Islet of Langerhans (tissue), 1 donor: ENCODE results near the gene WSB1.
A peak's percentile ranks its signal among the peaks of the same experiment; 100 is the strongest.
"Not testable (repeated sequence)": the region's sequence is repeated elsewhere in the genome, so short reads cannot be mapped to it uniquely, and the experiment has no call there.

Experiments used
- FAIRE-seq: peaks from one replicate; lab custom pipeline; 2011; peaks lifted over from hg19 to GRCh38; lab: Jason Lieb, UNC

Gene WSB1, protein sequence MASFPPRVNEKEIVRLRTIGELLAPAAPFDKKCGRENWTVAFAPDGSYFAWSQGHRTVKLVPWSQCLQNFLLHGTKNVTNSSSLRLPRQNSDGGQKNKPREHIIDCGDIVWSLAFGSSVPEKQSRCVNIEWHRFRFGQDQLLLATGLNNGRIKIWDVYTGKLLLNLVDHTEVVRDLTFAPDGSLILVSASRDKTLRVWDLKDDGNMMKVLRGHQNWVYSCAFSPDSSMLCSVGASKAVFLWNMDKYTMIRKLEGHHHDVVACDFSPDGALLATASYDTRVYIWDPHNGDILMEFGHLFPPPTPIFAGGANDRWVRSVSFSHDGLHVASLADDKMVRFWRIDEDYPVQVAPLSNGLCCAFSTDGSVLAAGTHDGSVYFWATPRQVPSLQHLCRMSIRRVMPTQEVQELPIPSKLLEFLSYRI

DNA sequence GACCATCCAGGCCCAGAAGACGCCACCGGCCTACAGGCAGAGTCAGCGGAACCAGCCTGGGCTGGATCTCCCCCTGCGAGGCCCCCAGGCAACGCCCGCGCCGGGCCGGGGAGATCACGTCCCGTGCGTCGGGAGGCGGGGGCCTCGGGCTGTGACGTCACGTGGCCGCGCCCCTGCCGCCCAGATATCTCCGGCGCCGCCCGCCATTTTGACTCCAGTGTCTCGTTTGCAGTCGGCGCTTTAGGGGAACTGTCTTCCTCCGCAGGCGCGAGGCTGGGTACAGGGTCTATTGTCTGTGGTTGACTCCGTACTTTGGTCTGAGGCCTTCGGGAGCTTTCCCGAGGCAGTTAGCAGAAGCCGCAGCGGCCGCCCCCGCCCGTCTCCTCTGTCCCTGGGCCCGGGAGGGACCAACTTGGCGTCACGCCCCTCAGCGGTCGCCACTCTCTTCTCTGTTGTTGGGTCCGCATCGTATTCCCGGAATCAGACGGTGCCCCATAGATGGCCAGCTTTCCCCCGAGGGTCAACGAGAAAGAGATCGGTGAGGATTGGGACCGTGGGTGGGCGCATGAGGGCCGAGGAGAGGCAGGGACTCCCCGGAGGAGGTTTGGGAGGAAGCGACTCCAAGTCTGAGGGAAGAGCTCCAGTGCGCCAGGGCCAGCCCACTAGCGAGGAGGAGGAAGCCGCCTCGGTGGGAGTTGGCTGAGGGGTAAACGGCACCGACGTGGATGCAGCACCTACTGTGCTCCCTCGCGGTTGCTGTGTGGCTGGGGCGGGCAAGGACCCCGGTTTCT is at the start of gene WSB1:
TSS of gene WSB1 (plus strand) at position 217 of the 791 bp plus-strand sequence. CDS start at position 499, 282 bp downstream.
- FAIRE-seq = no peak

GRCh38 chr17:27244491-27245223 is 49.3 kb upstream of the WSB1 start:
- FAIRE-seq = no peak

GRCh38 chr17:27245230-27245696 is 48.7 kb upstream of the WSB1 start:
- no peak for FAIRE-seq

DNA sequence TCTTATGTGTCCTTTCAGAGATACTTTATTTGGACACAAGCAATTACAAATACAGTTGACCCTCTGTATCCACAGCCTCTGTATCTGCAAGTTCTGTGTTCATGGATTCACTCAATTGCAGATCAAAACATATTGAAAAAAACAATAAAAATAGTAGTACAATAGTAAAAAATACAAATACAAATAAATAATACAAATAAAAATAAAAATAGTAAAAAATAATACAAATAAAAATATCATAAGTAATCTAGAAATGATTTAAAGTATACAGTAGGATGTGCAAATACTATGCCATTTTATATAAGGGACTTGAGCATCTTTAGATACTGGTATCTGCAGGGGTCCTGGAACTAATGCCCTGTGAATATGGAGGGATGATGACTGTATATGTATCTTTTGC is 47.4 kb upstream of the WSB1 start:
- no peak for FAIRE-seq

GRCh38 chr17:27247071-27247957 is 46.6 kb upstream of the WSB1 start:
- FAIRE-seq = peak; percentile 5

GRCh38 chr17:27247958-27248342 is 46.0 kb upstream of the WSB1 start:
- no peak for FAIRE-seq

- FAIRE-seq = not testable (repeated sequence)
Observed at GRCh38 chr17:27250791-27251190, 43.1 kb upstream of the WSB1 start.

- FAIRE-seq = not testable (repeated sequence)
Observed at GRCh38 chr17:27254802-27255201, 39.1 kb upstream of the WSB1 start.

DNA sequence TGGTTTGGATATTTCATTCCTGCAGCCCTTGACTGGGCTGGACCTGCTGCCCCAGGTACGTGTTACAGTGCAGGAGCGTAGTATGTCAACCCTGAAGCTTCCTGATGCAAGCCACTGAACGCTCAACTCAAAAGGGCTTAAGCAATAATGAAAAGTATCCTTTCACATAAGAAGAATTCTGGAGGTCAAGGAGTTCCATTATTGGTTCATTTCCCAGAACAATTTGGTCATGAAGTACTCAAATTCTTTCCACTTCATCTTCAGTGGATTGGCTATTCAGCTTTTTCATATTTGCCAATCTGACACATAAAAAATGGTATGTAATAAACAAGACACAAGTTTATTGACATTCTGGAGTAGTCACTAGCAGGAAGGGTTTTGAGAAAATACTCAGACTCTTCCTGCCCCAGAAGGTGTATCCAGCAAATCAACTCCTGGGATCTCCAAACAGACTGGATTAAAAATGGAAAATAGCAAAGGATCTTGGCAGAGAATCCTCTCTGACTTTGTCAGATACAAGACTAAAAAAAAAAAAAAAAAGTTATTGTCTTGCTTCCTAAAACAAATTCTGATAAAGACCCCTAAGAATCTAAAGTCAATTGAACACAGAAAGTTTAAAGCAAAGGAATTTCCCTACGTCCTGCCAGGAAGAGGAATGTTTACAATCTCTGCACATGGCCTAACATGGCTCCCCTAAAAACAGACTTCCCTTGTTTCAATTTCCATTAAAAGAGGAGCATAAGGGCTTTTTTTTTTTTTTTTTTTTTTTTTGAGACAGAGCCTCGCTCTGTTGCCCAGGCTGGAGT is 37.5 kb upstream of the WSB1 start:
- no peak for FAIRE-seq

GRCh38 chr17:27257031-27257357 is 36.9 kb upstream of the WSB1 start:
- no peak for FAIRE-seq

GRCh38 chr17:27259356-27259755 is 34.6 kb upstream of the WSB1 start:
- no peak for FAIRE-seq

- no peak for FAIRE-seq
Observed at GRCh38 chr17:27263386-27263785, 30.5 kb upstream of the WSB1 start.

DNA sequence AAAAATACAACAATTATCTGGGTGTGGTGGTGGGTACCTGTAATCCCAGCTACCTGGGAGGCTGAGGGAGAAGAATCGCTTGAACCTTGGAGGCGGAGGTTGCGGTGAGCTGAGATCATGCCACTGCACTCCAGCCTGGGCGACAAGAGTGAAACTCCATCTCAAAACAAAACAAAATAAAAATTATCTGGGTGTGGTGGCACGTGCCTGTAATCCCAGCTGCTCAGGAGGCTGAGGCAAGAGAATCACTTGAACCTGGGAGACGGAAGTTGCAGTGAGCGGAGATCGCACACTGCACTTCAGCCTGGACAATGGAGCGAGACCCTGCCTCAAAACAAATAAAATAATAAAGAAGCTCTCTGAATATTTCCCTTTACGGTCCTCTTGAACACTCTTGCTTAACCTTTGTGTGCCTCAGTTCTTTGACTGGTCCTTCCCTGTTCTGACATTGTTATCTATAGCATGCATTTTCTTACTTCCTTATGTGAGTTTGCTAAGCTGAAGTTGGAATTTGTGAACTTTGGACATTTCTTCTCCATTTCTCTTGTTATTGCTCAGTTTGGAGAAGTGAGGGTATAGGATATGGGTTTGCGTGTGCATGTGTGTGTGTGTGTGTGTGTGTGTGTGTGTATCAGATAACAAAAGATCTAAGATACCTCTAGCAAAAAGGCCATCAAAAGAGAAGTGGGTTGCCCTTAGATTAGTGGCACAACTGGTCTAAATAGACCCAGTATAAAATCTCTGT is 29.7 kb upstream of the WSB1 start:
- FAIRE-seq = no peak

GRCh38 chr17:27265333-27265732 is 28.6 kb upstream of the WSB1 start:
- no peak for FAIRE-seq

GRCh38 chr17:27266228-27266627 is 27.7 kb upstream of the WSB1 start:
- FAIRE-seq = no peak

DNA sequence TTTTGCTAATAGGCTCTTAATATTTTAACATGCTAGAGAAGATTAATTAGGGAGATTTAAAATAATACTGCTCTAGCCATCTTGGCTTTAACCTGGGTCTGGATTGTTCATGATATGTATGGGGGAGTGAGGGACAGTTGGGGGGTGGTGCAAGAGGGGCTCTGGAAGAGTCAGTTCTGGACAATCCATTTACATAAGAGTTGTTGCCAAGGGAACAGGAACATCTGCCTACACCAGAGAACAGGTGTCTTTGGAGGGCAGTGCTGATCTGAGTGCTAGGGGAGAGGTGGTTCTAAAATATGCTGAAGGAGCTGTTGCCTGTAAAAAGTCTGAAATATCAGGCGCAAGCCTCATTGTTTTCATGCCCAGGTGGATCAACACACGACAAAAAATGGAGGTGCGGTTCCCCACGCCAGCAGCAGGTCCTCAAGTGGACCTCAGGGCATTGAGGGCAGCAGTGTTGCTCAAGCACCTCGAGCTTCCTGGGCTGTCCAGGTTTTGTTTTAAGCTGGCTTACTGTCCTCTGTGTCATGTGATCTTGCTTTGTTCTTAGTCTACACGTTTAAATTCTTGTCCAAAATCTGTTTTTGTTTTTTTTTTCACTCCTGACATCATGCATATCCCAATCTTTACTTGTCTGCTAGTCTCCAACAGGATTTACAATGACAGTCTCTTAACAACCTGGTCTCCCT is 25.4 kb upstream of the WSB1 start:
- FAIRE-seq = no peak

DNA sequence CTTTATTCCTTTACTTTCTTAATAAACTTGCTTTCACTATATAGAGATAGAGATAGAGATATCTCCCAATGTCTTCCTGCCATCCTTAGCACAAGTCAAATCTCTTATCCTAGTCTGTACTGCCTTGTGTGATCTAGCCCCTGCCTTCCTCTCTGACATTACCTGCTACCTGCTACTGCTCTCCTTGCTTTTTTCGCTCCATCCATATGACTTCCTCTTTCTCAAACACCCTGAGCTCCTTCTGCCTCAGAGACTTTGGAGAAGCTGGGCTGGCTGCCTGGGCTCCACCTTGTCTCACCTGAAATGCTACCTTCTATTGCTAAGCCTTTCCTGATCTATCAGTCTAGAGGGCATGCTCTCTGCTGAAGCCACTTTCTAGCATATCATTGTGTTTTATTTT is 24.7 kb upstream of the WSB1 start:
- FAIRE-seq = no peak

DNA sequence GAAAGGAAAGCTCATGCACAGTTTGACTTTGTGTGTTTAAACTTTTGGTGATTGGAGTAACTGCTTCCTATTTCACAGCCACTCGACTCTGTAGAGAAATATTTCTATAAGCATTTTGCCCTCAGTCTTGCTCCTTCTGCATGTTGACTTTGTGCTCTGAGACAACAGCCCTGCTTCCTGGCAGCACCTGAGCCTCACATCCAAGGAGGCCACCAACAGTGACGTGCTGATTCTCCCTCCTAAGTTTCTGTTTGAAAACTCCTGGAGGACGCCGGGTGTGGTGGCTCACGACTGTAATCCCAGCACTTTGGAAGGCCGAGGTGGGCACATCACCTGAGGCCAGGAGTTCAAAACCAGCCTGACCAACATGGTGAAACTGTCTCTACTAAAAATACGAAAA is 23.9 kb upstream of the WSB1 start:
- no peak for FAIRE-seq

- no peak for FAIRE-seq
Observed at GRCh38 chr17:27276653-27277156, 17.2 kb upstream of the WSB1 start.
